ENCODE results near the gene MACROD2. TPM values are rescaled to one million over a fixed set of nuclear protein-coding genes. Genes with fewer than 3 reads are reported as not detected.

Gene MACROD2
- total and polyA plus RNA-seq, 9 donors, result 3.7 to 25.5 (median 7.8) TPM

GRCh38 chr20:14576196-14576877 lies 581.0 kb downstream of the MACROD2 start:
- Histone ChIP-seq H3K36me3 (no peaks in the 10 kb centered on the region), H3K27ac (no peak overlapping the region), H3K4me3 (no peak overlapping the region), H3K27me3 (no peaks in the 10 kb centered on the region), H3K9me3 (no peaks in the 10 kb centered on the region), H3K4me1 (ENCODE audit: insufficient read depth) (no peaks in the 10 kb centered on the region)
- intact Hi-C loops (cut with DNase I), result no loop called here
- 80 to 84% (median 81%) methylated on average over 3 of the region's 3 CpGs for WGBS, 3 donors
- TF ChIP-seq POLR2A (IDR thresholded peaks at IDR 0.05) (no peak), EP300 (IDR thresholded peaks at IDR 0.05) (no peak)
- TF ChIP-seq, protein P1, sequence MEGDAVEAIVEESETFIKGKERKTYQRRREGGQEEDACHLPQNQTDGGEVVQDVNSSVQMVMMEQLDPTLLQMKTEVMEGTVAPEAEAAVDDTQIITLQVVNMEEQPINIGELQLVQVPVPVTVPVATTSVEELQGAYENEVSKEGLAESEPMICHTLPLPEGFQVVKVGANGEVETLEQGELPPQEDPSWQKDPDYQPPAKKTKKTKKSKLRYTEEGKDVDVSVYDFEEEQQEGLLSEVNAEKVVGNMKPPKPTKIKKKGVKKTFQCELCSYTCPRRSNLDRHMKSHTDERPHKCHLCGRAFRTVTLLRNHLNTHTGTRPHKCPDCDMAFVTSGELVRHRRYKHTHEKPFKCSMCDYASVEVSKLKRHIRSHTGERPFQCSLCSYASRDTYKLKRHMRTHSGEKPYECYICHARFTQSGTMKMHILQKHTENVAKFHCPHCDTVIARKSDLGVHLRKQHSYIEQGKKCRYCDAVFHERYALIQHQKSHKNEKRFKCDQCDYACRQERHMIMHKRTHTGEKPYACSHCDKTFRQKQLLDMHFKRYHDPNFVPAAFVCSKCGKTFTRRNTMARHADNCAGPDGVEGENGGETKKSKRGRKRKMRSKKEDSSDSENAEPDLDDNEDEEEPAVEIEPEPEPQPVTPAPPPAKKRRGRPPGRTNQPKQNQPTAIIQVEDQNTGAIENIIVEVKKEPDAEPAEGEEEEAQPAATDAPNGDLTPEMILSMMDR (IDR thresholded peaks at IDR 0.05), result no peak
- DNase-seq, result no peak

DNA sequence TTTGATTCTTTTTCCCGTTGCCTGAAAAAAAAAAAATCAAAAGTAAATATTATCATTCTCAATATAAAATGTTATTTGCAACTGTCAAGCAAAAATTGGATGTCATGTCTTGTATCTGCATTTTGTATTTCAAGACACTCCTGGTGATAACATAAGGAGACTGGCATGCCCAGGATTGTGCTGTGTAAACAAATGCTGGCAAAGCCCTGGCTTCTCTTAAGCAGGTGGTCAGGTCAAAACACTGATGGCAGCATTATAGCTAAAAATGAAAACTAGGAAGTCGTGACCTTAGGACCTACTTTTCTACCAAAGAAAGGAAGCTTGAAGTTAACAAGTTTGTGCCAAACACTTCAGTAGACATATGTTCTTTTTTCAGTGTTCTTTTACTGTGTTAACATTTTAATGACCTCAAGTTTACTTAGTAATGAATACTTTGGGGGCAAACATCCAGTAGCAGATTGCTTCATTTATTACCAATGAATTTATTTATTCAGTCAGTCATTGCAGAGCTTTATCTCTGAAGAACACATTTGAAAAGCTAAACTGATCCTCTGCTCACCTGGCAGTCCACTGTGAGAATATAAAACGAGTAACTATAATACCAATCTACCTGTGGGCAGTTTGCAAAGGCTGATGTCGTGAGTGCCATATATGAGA lies 585.2 kb downstream of the MACROD2 start:
- H3K27me3 ChIP-seq, result no peaks in the 10 kb centered on the region
- no peak for DNase-seq
- H3K9me3 ChIP-seq, result no peaks in the 10 kb centered on the region
- TF ChIP-seq EP300 (IDR thresholded peaks at IDR 0.05) (no peak), POLR2A (IDR thresholded peaks at IDR 0.05) (no peak)
- TF ChIP-seq, protein P1 (IDR thresholded peaks at IDR 0.05), result no peak
- H3K36me3 ChIP-seq, result no peaks in the 10 kb centered on the region
- no peaks in the 10 kb centered on the region for H3K4me1 ChIP-seq (ENCODE audit: insufficient read depth)
- no peak overlapping the region for H3K4me3 ChIP-seq
- intact Hi-C loops (cut with DNase I), result no loop called here
- 57 to 78% (median 65%) methylated on average over 4 of the region's 4 CpGs for WGBS, 3 donors
- H3K27ac ChIP-seq, result no peak overlapping the region

DNA sequence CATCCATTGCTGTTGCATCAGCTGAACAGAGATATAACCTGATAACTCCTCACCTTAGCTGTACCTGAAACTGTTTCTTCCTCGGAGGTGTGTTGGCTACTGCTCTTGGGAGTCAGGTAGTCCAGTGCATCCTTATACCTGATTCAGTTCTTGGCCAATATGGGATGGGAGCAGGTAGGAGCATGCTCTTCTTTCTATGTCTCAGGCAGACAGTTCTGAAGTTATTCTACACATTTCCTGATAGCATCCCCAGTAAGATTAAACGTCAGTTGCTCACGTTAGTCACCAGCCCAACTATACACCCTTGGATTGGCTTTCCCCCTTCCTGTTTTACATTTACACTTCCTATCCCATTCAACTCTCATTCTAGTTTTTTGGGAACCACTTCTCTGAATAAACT lies 586.4 kb downstream of the MACROD2 start:
- H3K4me1 ChIP-seq (ENCODE audit: insufficient read depth), result no peaks in the 10 kb centered on the region
- H3K9me3 ChIP-seq, result no peaks in the 10 kb centered on the region
- H3K4me3 ChIP-seq, result no peak overlapping the region
- no peak overlapping the region for H3K27ac ChIP-seq
- DNase-seq, result no peak
- WGBS, 3 donors, result 84 to 94% (median 88%) methylated on average over 3 of the region's 3 CpGs
- no peaks in the 10 kb centered on the region for H3K36me3 ChIP-seq
- intact Hi-C loops (cut with DNase I), result no loop called here
- TF ChIP-seq, protein P1 (IDR thresholded peaks at IDR 0.05), result no peak
- no peak for TF ChIP-seq POLR2A (IDR thresholded peaks at IDR 0.05)
- no peak for TF ChIP-seq EP300 (IDR thresholded peaks at IDR 0.05)
- no peaks in the 10 kb centered on the region for H3K27me3 ChIP-seq

DNA sequence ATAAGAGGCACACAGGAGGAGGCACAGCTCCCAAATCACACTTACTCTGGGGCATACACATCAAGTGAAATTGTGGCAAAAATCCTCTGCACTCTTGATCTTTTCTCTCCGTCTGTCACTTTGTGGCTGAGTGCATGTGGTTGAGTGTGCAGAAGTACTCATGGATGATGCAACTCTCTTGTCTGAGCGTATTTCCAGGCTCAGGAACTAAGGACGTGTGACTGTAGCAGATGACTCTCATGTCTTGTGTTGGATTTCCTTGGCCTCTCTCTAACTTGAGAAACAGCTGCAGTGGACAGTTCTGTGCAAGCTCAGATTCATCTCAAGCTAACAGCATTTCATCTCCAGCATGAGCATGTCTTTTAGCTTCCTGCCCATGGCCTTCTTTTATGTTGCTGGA lies 587.5 kb downstream of the MACROD2 start:
- 64 to 67% (median 65%) methylated on average over 3 of the region's 3 CpGs for WGBS, 3 donors

More for the DNA sequence above, 587.5 kb downstream of the MACROD2 start:
- no peak for TF ChIP-seq POLR2A (IDR thresholded peaks at IDR 0.05)
- TF ChIP-seq EP300 (IDR thresholded peaks at IDR 0.05), result no peak
- TF ChIP-seq, protein P1 (IDR thresholded peaks at IDR 0.05), result no peak
- Histone ChIP-seq H3K4me3 (no peak overlapping the region), H3K4me1 (ENCODE audit: insufficient read depth) (no peaks in the 10 kb centered on the region), H3K27me3 (no peaks in the 10 kb centered on the region), H3K9me3 (no peaks in the 10 kb centered on the region), H3K36me3 (no peaks in the 10 kb centered on the region), H3K27ac (no peak overlapping the region)
- DNase-seq, result no peak
- intact Hi-C loops (cut with DNase I), result no loop called here

Measured in ovary (tissue), 9 donors.